Calu3 (cell line): ENCODE results near the gene HIPK1. TPM values are rescaled to one million over a fixed set of nuclear protein-coding genes. Genes with fewer than 3 reads are reported as not detected.

ENCODE experiments used
- BruUV-seq: library from RNA; stranded (reverse); fragments of 400-500 nt; replicated peaks from 2 replicates; lab custom pipeline; 2021; lab: Mats Ljungman, UMichigan
- CTCF ChIA-PET: fragments of 300-600 bp; sonication (Branson Sonifier 250); formaldehyde crosslinking; loops from one replicate; lab custom pipeline; 2022; ENCODE audit warnings: antibody characterized with exemption; lab: Charles Lee
- DNase-seq: peaks from one replicate; pipeline ENCODE4 v3.0.0; 2022
- H3K27ac Mint-ChIP-seq: one replicate; pipeline ENCODE4 v1.8.0; 2022; ENCODE audit warnings: mixed read lengths; ENCODE audit not compliant: unreplicated experiment
- H3K27me3 Mint-ChIP-seq: one replicate; pipeline ENCODE4 v1.8.0; 2022; ENCODE audit warnings: mixed read lengths; ENCODE audit not compliant: unreplicated experiment
- H3K36me3 Mint-ChIP-seq: one replicate; pipeline ENCODE4 v1.8.0; 2022; ENCODE audit warnings: mild to moderate bottlenecking, moderate library complexity, mixed read lengths; ENCODE audit not compliant: insufficient read depth, unreplicated experiment
- H3K4me1 Mint-ChIP-seq: one replicate; pipeline ENCODE4 v1.8.0; 2022; ENCODE audit warnings: mild to moderate bottlenecking, low read depth, mixed read lengths; ENCODE audit not compliant: unreplicated experiment
- H3K4me3 Mint-ChIP-seq: one replicate; pipeline ENCODE4 v1.8.0; 2022; ENCODE audit warnings: mild to moderate bottlenecking, low read depth, moderate library complexity, mixed read lengths; ENCODE audit not compliant: unreplicated experiment
- H3K9me3 Mint-ChIP-seq: one replicate; pipeline ENCODE4 v1.8.0; 2022; ENCODE audit warnings: low read depth, mixed read lengths; ENCODE audit not compliant: unreplicated experiment
- CTCF ChIP-seq: fragments of 200-600 bp; IDR thresholded peaks from one replicate; pipeline ENCODE4 v1.8.0; 2022; ENCODE audit warnings: antibody characterized with exemption; ENCODE audit not compliant: unreplicated experiment
- intact Hi-C: fragments of 100-400 bp; cut with micrococcal nuclease; formaldehyde crosslinking; loops from one replicate; pipeline ENCODE4 v1.10.0; 2022; ENCODE audit not compliant: unreplicated experiment
- total RNA-seq: library from RNA; stranded (reverse); gene quantifications from 2 replicates; pipeline ENCODE4 v1.2.3, GENCODE V29; 2022

Gene HIPK1
- total RNA-seq, 1 experiment from 2014 or later = 42.7 TPM

- no peak for DNase-seq
- no TSS peak for BruUV-seq
- Mint-ChIP-seq H3K27ac (no peak overlapping the region), H3K9me3 (no peaks in the 10 kb centered on the region), H3K27me3 (no peaks in the 10 kb centered on the region), H3K36me3 (peaks cover 5% of the 10 kb centered on the region), H3K4me3 (no peak overlapping the region), H3K4me1 (peaks cover 10% of the 10 kb centered on the region)
- CTCF ChIA-PET = no interaction called here
- no peak for TF ChIP-seq CTCF
- intact Hi-C loops = no loop called here
Observed at GRCh38 chr1:113941245-113941559, 12.1 kb downstream of the HIPK1 start.

DNA sequence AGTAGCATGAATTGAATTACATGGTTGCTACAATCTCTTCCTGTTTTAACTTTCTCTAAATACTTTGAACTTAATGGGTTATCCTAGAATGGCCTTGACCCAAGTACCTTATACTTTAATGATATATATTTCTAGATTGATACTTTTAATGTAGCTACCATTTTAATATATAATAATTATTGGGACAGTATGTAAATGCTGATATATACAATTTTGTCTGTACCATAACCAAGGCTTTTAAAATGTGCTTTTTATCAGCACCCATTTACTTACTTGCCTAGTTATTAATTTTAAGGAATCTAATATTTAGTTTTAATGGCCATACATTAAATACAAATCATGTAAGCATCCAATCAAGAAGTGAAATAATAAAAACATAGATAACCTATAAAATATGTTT, 13.4 kb downstream of the HIPK1 start:
- no peak for TF ChIP-seq CTCF
- H3K4me3 Mint-ChIP-seq = no peak overlapping the region
- peaks cover 10% of the 10 kb centered on the region for H3K4me1 Mint-ChIP-seq
- H3K36me3 Mint-ChIP-seq = peaks cover 5% of the 10 kb centered on the region
- H3K27ac Mint-ChIP-seq = no peak overlapping the region
- no peaks in the 10 kb centered on the region for H3K27me3 Mint-ChIP-seq
- BruUV-seq = no TSS peak
- CTCF ChIA-PET = no interaction called here
- DNase-seq = no peak
- no peaks in the 10 kb centered on the region for H3K9me3 Mint-ChIP-seq
- intact Hi-C loops = no loop called here

- intact Hi-C loops = no loop called here
- Mint-ChIP-seq H3K4me3 (no peak overlapping the region), H3K9me3 (no peaks in the 10 kb centered on the region), H3K4me1 (peaks cover 7% of the 10 kb centered on the region), H3K27ac (no peak overlapping the region), H3K36me3 (peaks cover 5% of the 10 kb centered on the region), H3K27me3 (no peaks in the 10 kb centered on the region)
- CTCF ChIA-PET = no interaction called here
- BruUV-seq = no TSS peak
- no peak for TF ChIP-seq CTCF
- DNase-seq = no peak
Observed at GRCh38 chr1:113943028-113943811, 14.1 kb downstream of the HIPK1 start.

- intact Hi-C loops = no loop called here
- H3K4me1 Mint-ChIP-seq = peaks cover 7% of the 10 kb centered on the region
- no peaks in the 10 kb centered on the region for H3K27me3 Mint-ChIP-seq
- DNase-seq = no peak
- no TSS peak for BruUV-seq
- CTCF ChIA-PET = no interaction called here
- no peak overlapping the region for H3K4me3 Mint-ChIP-seq
- TF ChIP-seq CTCF = no peak
- peaks cover 4% of the 10 kb centered on the region for H3K36me3 Mint-ChIP-seq
- no peak overlapping the region for H3K27ac Mint-ChIP-seq
- no peaks in the 10 kb centered on the region for H3K9me3 Mint-ChIP-seq
Observed at GRCh38 chr1:113945329-113945728, 16.2 kb downstream of the HIPK1 start.
